Liver (tissue), 9 donors: ENCODE data around the gene MCTP1. TPM values are rescaled to one million over a fixed set of nuclear protein-coding genes. Genes with fewer than 3 reads are reported as not detected.

ENCODE experiments used
- DNase-seq: peaks from one replicate; pipeline ENCODE4 v3.0.0-alpha.2; 2017; ENCODE audit warnings: low spot score
- H3K27ac ChIP-seq, 2 donors: one replicate each; pipeline ENCODE4 v1.7.0; 2013; ENCODE audit warnings: inconsistent platforms in 2 of 2, low read length in 2 of 2, control low read depth in 1 of 2, low read depth in 1 of 2, mild to moderate bottlenecking in 1 of 2
- H3K27me3 ChIP-seq, 4 donors: one replicate each; pipeline versions ENCODE4 v1.6.1 to v1.7.0; 2013; ENCODE audit warnings: low read length in 3 of 4, inconsistent platforms in 1 of 4, mild to moderate bottlenecking in 1 of 4, moderate library complexity in 1 of 4; ENCODE audit not compliant: control insufficient read depth in 4 of 4, insufficient read depth in 4 of 4
- H3K36me3 ChIP-seq, 4 donors: one replicate each; pipeline versions ENCODE4 v1.6.1 to v1.7.0; 2013; ENCODE audit warnings: low read length in 3 of 4, mild to moderate bottlenecking in 3 of 4, low read depth in 1 of 4, moderate library complexity in 1 of 4; ENCODE audit not compliant: control insufficient read depth in 4 of 4, insufficient read depth in 3 of 4
- H3K4me1 ChIP-seq, 4 donors: one replicate each; pipeline versions ENCODE4 v1.6.1 to v1.7.0; 2013; ENCODE audit warnings: low read length in 3 of 4, mild to moderate bottlenecking in 3 of 4, moderate library complexity in 1 of 4; ENCODE audit not compliant: control insufficient read depth in 4 of 4, insufficient read depth in 4 of 4
- H3K4me3 ChIP-seq, 3 donors: one replicate each; pipeline versions ENCODE4 v1.6.1 to v1.7.0; 2013; ENCODE audit warnings: low read length in 3 of 3, control low read depth in 1 of 3, low read depth in 1 of 3, mild to moderate bottlenecking in 1 of 3
- H3K9ac ChIP-seq, 2 donors: one replicate each; pipeline ENCODE4 v1.7.0; 2013; ENCODE audit warnings: low read length in 2 of 2, mild to moderate bottlenecking in 2 of 2, moderate library complexity in 2 of 2, control low read depth in 1 of 2, low read depth in 1 of 2
- H3K9me3 ChIP-seq, 4 donors: one replicate each; pipeline versions ENCODE4 v1.6.1 to v1.7.0; 2013; ENCODE audit warnings: low read length in 3 of 4; ENCODE audit not compliant: control insufficient read depth in 4 of 4
- EGR1 ChIP-seq, 2 donors: IDR thresholded peaks; 2 replicates each; pipeline ENCODE4 v1.6.1; 2016 to 2018; ENCODE audit warnings: antibody characterized with exemption in 2 of 2, low read depth in 2 of 2
- FOXA1 ChIP-seq: IDR thresholded peaks from 2 replicates; pipeline ENCODE4 v1.6.1; 2016; ENCODE audit warnings: antibody characterized with exemption
- FOXA2 ChIP-seq: IDR thresholded peaks from 2 replicates; pipeline ENCODE4 v1.6.1; 2016; ENCODE audit warnings: antibody characterized with exemption
- GABPA ChIP-seq, 2 donors: IDR thresholded peaks in 1 of 2; conservative IDR thresholded peaks in 1 of 2; 2 replicates each; pipeline ENCODE4 v1.6.1; 2016; ENCODE audit warnings: antibody characterized with exemption in 2 of 2, mild to moderate bottlenecking in 1 of 2, moderate library complexity in 1 of 2
- HNF4A ChIP-seq, 2 donors: conservative IDR thresholded peaks; 2 replicates each; pipeline ENCODE4 v1.6.1; 2016; ENCODE audit warnings: antibody characterized with exemption in 2 of 2, mild to moderate bottlenecking in 2 of 2
- HNF4G ChIP-seq: IDR thresholded peaks from 2 replicates; pipeline ENCODE4 v1.6.1; 2016; ENCODE audit warnings: antibody characterized with exemption
- JUND ChIP-seq, 2 donors: IDR thresholded peaks; 2 replicates each; pipeline ENCODE4 v1.6.1; 2016; ENCODE audit warnings: antibody characterized with exemption in 2 of 2
- NR2F2 ChIP-seq: IDR thresholded peaks from 2 replicates; pipeline ENCODE4 v1.6.1; 2016; ENCODE audit warnings: antibody characterized with exemption
- RAD21 ChIP-seq, 2 donors: IDR thresholded peaks; 2 replicates each; pipeline ENCODE4 v1.6.1; 2016; ENCODE audit warnings: antibody characterized with exemption in 2 of 2, mild to moderate bottlenecking in 2 of 2
- RXRA ChIP-seq, 2 donors: IDR thresholded peaks; 2 replicates each; pipeline ENCODE4 v1.6.1; 2017 to 2018; ENCODE audit warnings: antibody characterized with exemption in 2 of 2, mild to moderate bottlenecking in 1 of 2
- SP1 ChIP-seq: IDR thresholded peaks from 2 replicates; pipeline ENCODE4 v1.6.1; 2018; ENCODE audit warnings: antibody characterized with exemption, mild to moderate bottlenecking
- TAF1 ChIP-seq: conservative IDR thresholded peaks from 2 replicates; pipeline ENCODE4 v1.6.1; 2016; ENCODE audit warnings: antibody characterized with exemption, mild to moderate bottlenecking
- YY1 ChIP-seq: IDR thresholded peaks from 2 replicates; pipeline ENCODE4 v1.6.1; 2016; ENCODE audit warnings: antibody characterized with exemption, mild to moderate bottlenecking
- WGBS: extraction: QIAGEN DNeasy Blood & Tissue Kit; methylation state at CpG from one replicate; pipeline ENCODE4 v1.1.7; 2013; 5-methylcytosine and 5-hydroxymethylcytosine counted together
- polyA plus RNA-seq, 2 donors: library from polyadenylated mRNA; stranded (reverse) in 1 of 2; unstranded in 1 of 2; fragments of 200-250 nt in 1 of 2; fragments of >200 nt in 1 of 2; fragmentation: Nextera tagmentation in 1 of 2; extraction: Ambion mirVana in 1 of 2; gene quantifications; one replicate each; pipeline versions ENCODE4 v1.2.1 to v1.2.3, GENCODE V29; 2013 to 2015
- total RNA-seq, 2 donors: library from RNA; depleted of rRNA; stranded (reverse); fragments of >200 nt; gene quantifications; one replicate each; pipeline ENCODE4 v1.2.3, GENCODE V29; 2014
- TF ChIP-seq, protein P1 (sequence below): IDR thresholded peaks from 2 replicates; pipeline ENCODE4 v1.6.1; 2016; ENCODE audit warnings: antibody characterized with exemption
- TF ChIP-seq, protein P2 (sequence below): IDR thresholded peaks from 2 replicates; pipeline ENCODE4 v1.6.1; 2016; ENCODE audit warnings: antibody characterized with exemption
- TF ChIP-seq, protein P3 (sequence below): fragments of 150-350 bp; IDR thresholded peaks from 2 replicates; pipeline ENCODE4 v1.5.1; 2017; ENCODE audit warnings: improper control_type of control experiment, low read depth, low read length; ENCODE audit not compliant: missing input control
- donor health status: healthy.
- donor health status: healthy.
- donor health status: healthy.
- donor health status: healthy.
- donor health status: healthy.

Gene MCTP1
- total and polyA plus RNA-seq, 4 donors = 0.67 to 7.6 (median 4.3) TPM

GRCh38 chr5:94731471-94731870 is 553.4 kb downstream of the MCTP1 start (continued):
- TF ChIP-seq, protein P1, sequence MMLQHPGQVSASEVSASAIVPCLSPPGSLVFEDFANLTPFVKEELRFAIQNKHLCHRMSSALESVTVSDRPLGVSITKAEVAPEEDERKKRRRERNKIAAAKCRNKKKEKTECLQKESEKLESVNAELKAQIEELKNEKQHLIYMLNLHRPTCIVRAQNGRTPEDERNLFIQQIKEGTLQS = no peak
- no peak for TF ChIP-seq FOXA1
- no peak for TF ChIP-seq NR2F2
- TF ChIP-seq, protein P2, sequence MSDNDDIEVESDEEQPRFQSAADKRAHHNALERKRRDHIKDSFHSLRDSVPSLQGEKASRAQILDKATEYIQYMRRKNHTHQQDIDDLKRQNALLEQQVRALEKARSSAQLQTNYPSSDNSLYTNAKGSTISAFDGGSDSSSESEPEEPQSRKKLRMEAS = no peak
- no peak for TF ChIP-seq GABPA (IDR thresholded peaks at IDR 0.05 in 1 of 2, conservative IDR thresholded peaks at IDR 0.05 in 1 of 2)
- TF ChIP-seq, protein P3, sequence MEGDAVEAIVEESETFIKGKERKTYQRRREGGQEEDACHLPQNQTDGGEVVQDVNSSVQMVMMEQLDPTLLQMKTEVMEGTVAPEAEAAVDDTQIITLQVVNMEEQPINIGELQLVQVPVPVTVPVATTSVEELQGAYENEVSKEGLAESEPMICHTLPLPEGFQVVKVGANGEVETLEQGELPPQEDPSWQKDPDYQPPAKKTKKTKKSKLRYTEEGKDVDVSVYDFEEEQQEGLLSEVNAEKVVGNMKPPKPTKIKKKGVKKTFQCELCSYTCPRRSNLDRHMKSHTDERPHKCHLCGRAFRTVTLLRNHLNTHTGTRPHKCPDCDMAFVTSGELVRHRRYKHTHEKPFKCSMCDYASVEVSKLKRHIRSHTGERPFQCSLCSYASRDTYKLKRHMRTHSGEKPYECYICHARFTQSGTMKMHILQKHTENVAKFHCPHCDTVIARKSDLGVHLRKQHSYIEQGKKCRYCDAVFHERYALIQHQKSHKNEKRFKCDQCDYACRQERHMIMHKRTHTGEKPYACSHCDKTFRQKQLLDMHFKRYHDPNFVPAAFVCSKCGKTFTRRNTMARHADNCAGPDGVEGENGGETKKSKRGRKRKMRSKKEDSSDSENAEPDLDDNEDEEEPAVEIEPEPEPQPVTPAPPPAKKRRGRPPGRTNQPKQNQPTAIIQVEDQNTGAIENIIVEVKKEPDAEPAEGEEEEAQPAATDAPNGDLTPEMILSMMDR = no peak
- no peak for TF ChIP-seq EGR1 (IDR thresholded peaks at IDR 0.05; ENCODE audit: low read depth in 2 of 2)
- no peak for TF ChIP-seq TAF1
- TF ChIP-seq JUND (IDR thresholded peaks at IDR 0.05) = no peak
- TF ChIP-seq RAD21 (IDR thresholded peaks at IDR 0.05) = no peak

DNA sequence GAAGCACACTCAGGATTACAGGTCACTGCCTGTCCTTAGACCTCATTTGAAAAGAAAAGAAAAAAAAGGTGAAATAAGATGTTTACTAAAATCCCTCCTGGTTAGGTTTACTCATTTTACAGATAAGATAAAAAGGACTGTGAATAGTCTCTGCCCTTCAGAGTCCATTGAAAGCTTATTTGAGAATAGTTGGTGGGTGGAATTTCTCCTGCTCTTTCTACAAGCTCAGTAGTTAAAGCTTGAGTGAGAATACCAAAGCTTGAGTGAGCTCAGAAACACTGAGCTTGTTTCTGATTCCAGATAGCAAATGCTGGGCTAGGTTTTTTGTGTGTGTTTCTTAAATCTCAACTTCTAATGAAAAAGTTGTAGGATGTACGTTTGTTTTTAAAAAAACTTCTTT is 559.8 kb downstream of the MCTP1 start:
- H3K4me3 ChIP-seq = no peak overlapping the region
- no peaks in the 10 kb centered on the region for H3K36me3 ChIP-seq
- TF ChIP-seq FOXA2 = no peak
- TF ChIP-seq YY1 = no peak
- TF ChIP-seq RAD21 (IDR thresholded peaks at IDR 0.05) = no peak
- TF ChIP-seq HNF4A (conservative IDR thresholded peaks at IDR 0.05) = no peak
- TF ChIP-seq, protein P1 = no peak
- TF ChIP-seq EGR1 (IDR thresholded peaks at IDR 0.05; ENCODE audit: low read depth in 2 of 2) = no peak
- TF ChIP-seq NR2F2 = no peak
- no peak for TF ChIP-seq JUND (IDR thresholded peaks at IDR 0.05)
- no peak for TF ChIP-seq GABPA (IDR thresholded peaks at IDR 0.05 in 1 of 2, conservative IDR thresholded peaks at IDR 0.05 in 1 of 2)
- no peak for TF ChIP-seq RXRA (IDR thresholded peaks at IDR 0.05)
- TF ChIP-seq FOXA1 = no peak
- WGBS = 44% methylated on average over 1 of the region's 1 CpG
- DNase-seq = no peak
- no peaks in the 10 kb centered on the region for H3K4me1 ChIP-seq
- no peak overlapping the region for H3K27ac ChIP-seq
- no peaks in the 10 kb centered on the region for H3K27me3 ChIP-seq
- no peaks in the 10 kb centered on the region for H3K9me3 ChIP-seq
- no peak overlapping the region for H3K9ac ChIP-seq

DNA sequence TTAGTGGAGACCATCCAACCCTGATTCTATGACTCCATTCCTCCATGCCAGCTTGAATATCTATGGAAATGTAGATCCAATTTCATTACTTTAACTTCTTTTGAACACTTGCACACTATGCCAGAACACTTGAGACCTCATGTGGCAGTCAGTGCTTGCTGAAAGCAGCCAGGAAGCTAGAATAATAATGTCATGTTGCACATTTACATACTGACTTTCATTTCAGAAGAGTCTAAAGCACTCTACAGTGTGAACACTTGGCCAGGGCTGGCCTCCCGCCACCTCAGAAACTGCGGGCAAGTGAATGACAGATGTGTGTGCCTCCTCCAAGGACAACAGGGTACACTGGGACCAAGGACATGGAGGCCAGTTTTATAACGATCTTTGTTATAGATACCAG is 569.1 kb downstream of the MCTP1 start:
- TF ChIP-seq, protein P2 = no peak
- TF ChIP-seq YY1 (no peak), SP1 (no peak), NR2F2 (no peak), RXRA (IDR thresholded peaks at IDR 0.05) (no peak), RAD21 (IDR thresholded peaks at IDR 0.05) (no peak), HNF4G (no peak), TAF1 (no peak), GABPA (IDR thresholded peaks at IDR 0.05 in 1 of 2, conservative IDR thresholded peaks at IDR 0.05 in 1 of 2) (no peak), FOXA2 (no peak)
- TF ChIP-seq, protein P3 = no peak
- no peaks in the 10 kb centered on the region for H3K27me3 ChIP-seq
- H3K4me3 ChIP-seq = no peak overlapping the region
- H3K9ac ChIP-seq = no peak overlapping the region
- WGBS = 92% methylated on average over 3 of the region's 3 CpGs
- H3K9me3 ChIP-seq = no peaks in the 10 kb centered on the region
- no peak for DNase-seq
- no peaks in the 10 kb centered on the region for H3K4me1 ChIP-seq
- H3K27ac ChIP-seq = no peak overlapping the region
- no peaks in the 10 kb centered on the region for H3K36me3 ChIP-seq
